Natural killer cell (primary cell): ENCODE data around the gene ZNF70. TPM values are rescaled to one million over a fixed set of nuclear protein-coding genes. Genes with fewer than 3 reads are reported as not detected.

Source experiments
- ATAC-seq, 3 donors: fragments of 150-1000 bp in 2 of 3; fragments of 200-7000 bp in 1 of 3; cut with Tn5 transposase; 1 replicate in 1 of 3; 2 replicates in 2 of 3; pipeline ENCODE4 v1.10.0; 2021; ENCODE audit warnings: mild to moderate bottlenecking in 2 of 3, moderate library complexity in 2 of 3
- DNase-seq, 2 donors: peaks; one replicate each; pipeline versions ENCODE4 v3.0.0 to v3.0.0-alpha.2; 2013 to 2021; ENCODE audit warnings: mixed read lengths in 1 of 2
- H3K27ac ChIP-seq: one replicate; pipeline ENCODE4 v1.5.1; 2013; ENCODE audit warnings: mild to moderate bottlenecking, low read length
- H3K27me3 ChIP-seq: one replicate; pipeline ENCODE4 v1.6.1; 2013; ENCODE audit warnings: low read length; ENCODE audit not compliant: control insufficient read depth, insufficient read depth
- H3K36me3 ChIP-seq: one replicate; pipeline ENCODE4 v1.6.1; 2013; ENCODE audit warnings: low read length; ENCODE audit not compliant: control insufficient read depth, insufficient read depth
- H3K4me1 ChIP-seq: one replicate; pipeline ENCODE4 v1.6.1; 2013; ENCODE audit warnings: low read length; ENCODE audit not compliant: control insufficient read depth, insufficient read depth
- H3K4me3 ChIP-seq: one replicate; pipeline ENCODE4 v1.5.1; 2013; ENCODE audit warnings: low read length
- H3K9me3 ChIP-seq: one replicate; pipeline ENCODE4 v1.6.1; 2013; ENCODE audit warnings: low read length; ENCODE audit not compliant: control insufficient read depth, insufficient read depth
- H3K27ac Mint-ChIP-seq, 2 donors: one replicate each; pipeline ENCODE4 v1.8.0; 2022; ENCODE audit warnings: mild to moderate bottlenecking in 2 of 2, mixed read lengths in 2 of 2, moderate library complexity in 1 of 2
- H3K27me3 Mint-ChIP-seq, 2 donors: one replicate each; pipeline ENCODE4 v1.8.0; 2022; ENCODE audit warnings: low read depth in 2 of 2, mixed read lengths in 2 of 2
- H3K36me3 Mint-ChIP-seq: one replicate; pipeline ENCODE4 v1.8.0; 2022; ENCODE audit warnings: mixed read lengths
- H3K4me1 Mint-ChIP-seq, 2 donors: one replicate each; pipeline ENCODE4 v1.8.0; 2022; ENCODE audit warnings: mixed read lengths in 2 of 2
- H3K4me3 Mint-ChIP-seq: one replicate; pipeline ENCODE4 v1.8.0; 2022; ENCODE audit warnings: mild to moderate bottlenecking, moderate library complexity, mixed read lengths
- H3K9me3 Mint-ChIP-seq, 2 donors: one replicate each; pipeline ENCODE4 v1.8.0; 2022; ENCODE audit warnings: mixed read lengths in 2 of 2
- CTCF ChIP-seq: fragments of 200-600 bp; IDR thresholded peaks from one replicate; pipeline ENCODE4 v1.8.0; 2022; ENCODE audit warnings: antibody characterized with exemption
- WGBS: methylation state at CpG from one replicate; pipeline ENCODE4 v1.1.7; 2013; ENCODE audit warnings: missing lambda C conversion rate; ENCODE audit not compliant: insufficient coverage; 5-methylcytosine and 5-hydroxymethylcytosine counted together
- intact Hi-C: fragments of 100-400 bp; cut with micrococcal nuclease; formaldehyde crosslinking; loops from one replicate; pipeline ENCODE4 v1.14.2; 2022
- total RNA-seq, 4 donors: library from RNA; stranded (reverse); fragments of 120-200 nt in 1 of 4; gene quantifications; one replicate each; pipeline versions ENCODE4 v1.2.3 to v1.2.4, GENCODE V29; 2013 to 2022

Gene ZNF70
- total RNA-seq, 3 donors from 2014 or later (not counting 1 experiment from before 2014, with no cell fraction given) = 7.4 to 9.1 (median 7.7) TPM

- Mint-ChIP-seq H3K27me3 (no peaks in the 10 kb centered on the region), H3K4me3 (no peak overlapping the region), H3K27ac (no peak overlapping the region), H3K36me3 (peaks cover 74% of the 10 kb centered on the region), H3K9me3 (no peaks in the 10 kb centered on the region), H3K4me1 (peaks cover 45 to 49% of the 10 kb centered on the region in 2 donors)
- no peak for DNase-seq
- Histone ChIP-seq H3K9me3 (no peaks in the 10 kb centered on the region), H3K4me3 (no peak overlapping the region), H3K36me3 (peaks cover 84% of the 10 kb centered on the region), H3K27me3 (no peaks in the 10 kb centered on the region), H3K27ac (no peak overlapping the region), H3K4me1 (no peaks in the 10 kb centered on the region)
- WGBS = 80% methylated on average over 1 of the region's 1 CpG
- TF ChIP-seq CTCF = no peak
- intact Hi-C loops = no loop called here
- no peak for ATAC-seq
Measured at GRCh38 chr22:23708270-23708669, 42.6 kb downstream of the ZNF70 start.

GRCh38 chr22:23705358-23705757 is 45.6 kb downstream of the ZNF70 start:
- TF ChIP-seq CTCF = no peak
- Mint-ChIP-seq H3K27me3 (no peaks in the 10 kb centered on the region), H3K4me3 (no peak overlapping the region), H3K27ac (peak overlapping the region; percentile 39 to 54), H3K4me1 (peaks cover 48 to 55% of the 10 kb centered on the region in 2 donors), H3K36me3 (peaks cover 74% of the 10 kb centered on the region), H3K9me3 (no peaks in the 10 kb centered on the region)
- Histone ChIP-seq H3K27ac (no peak overlapping the region), H3K9me3 (no peaks in the 10 kb centered on the region), H3K27me3 (no peaks in the 10 kb centered on the region), H3K4me3 (no peak overlapping the region), H3K36me3 (peaks cover 88% of the 10 kb centered on the region), H3K4me1 (no peaks in the 10 kb centered on the region)
- DNase-seq (no peak), ATAC-seq (no peak)
- 70% methylated on average over 1 of the region's 3 CpGs for WGBS
- intact Hi-C loops = no loop called here

- peaks cover 74% of the 10 kb centered on the region for H3K36me3 Mint-ChIP-seq
- H3K27me3 Mint-ChIP-seq = no peaks in the 10 kb centered on the region
- no peak for ATAC-seq
- Histone ChIP-seq H3K9me3 (no peaks in the 10 kb centered on the region), H3K27me3 (no peaks in the 10 kb centered on the region), H3K4me3 (no peak overlapping the region), H3K36me3 (peaks cover 89% of the 10 kb centered on the region), H3K4me1 (no peaks in the 10 kb centered on the region), H3K27ac (no peak overlapping the region)
- no peaks in the 10 kb centered on the region for H3K9me3 Mint-ChIP-seq
- no peak overlapping the region for H3K4me3 Mint-ChIP-seq
- H3K4me1 Mint-ChIP-seq = peaks cover 43 to 55% of the 10 kb centered on the region in 2 donors
- WGBS = 53% methylated on average over 2 of the region's 3 CpGs
- intact Hi-C loops = no loop called here
- peak in 1 of 2 donors; percentile 23 for DNase-seq
- H3K27ac Mint-ChIP-seq = peak overlapping the region; percentile 39 to 54
- no peak for TF ChIP-seq CTCF
Measured at GRCh38 chr22:23704829-23705228, 46.1 kb downstream of the ZNF70 start.

GRCh38 chr22:23704062-23704461 is 46.9 kb downstream of the ZNF70 start:
- Mint-ChIP-seq H3K4me3 (no peak overlapping the region), H3K27me3 (no peaks in the 10 kb centered on the region), H3K4me1 (peaks cover 39 to 55% of the 10 kb centered on the region in 2 donors), H3K36me3 (peaks cover 69% of the 10 kb centered on the region), H3K9me3 (no peaks in the 10 kb centered on the region), H3K27ac (peak overlapping the region in 1 of 2 donors; percentile 54)
- Histone ChIP-seq H3K27ac (no peak overlapping the region), H3K27me3 (no peaks in the 10 kb centered on the region), H3K36me3 (peaks cover 89% of the 10 kb centered on the region), H3K4me1 (no peaks in the 10 kb centered on the region), H3K9me3 (no peaks in the 10 kb centered on the region), H3K4me3 (no peak overlapping the region)
- intact Hi-C loops = no loop called here
- 91% methylated on average over 5 of the region's 5 CpGs for WGBS
- no peak for TF ChIP-seq CTCF
- DNase-seq = no peak
- no peak for ATAC-seq
